CD4-positive, alpha-beta T cell treated with Interleukin-6 at 100 ng/mL for 8 hours (primary cell): ENCODE measurements around the gene CD68.

Experiments used
- DNase-seq: peaks from one replicate; pipeline ENCODE4 v3.0.0-alpha.2; 2020; ENCODE audit warnings: mixed read lengths, low spot score

The CD68 gene, protein sequence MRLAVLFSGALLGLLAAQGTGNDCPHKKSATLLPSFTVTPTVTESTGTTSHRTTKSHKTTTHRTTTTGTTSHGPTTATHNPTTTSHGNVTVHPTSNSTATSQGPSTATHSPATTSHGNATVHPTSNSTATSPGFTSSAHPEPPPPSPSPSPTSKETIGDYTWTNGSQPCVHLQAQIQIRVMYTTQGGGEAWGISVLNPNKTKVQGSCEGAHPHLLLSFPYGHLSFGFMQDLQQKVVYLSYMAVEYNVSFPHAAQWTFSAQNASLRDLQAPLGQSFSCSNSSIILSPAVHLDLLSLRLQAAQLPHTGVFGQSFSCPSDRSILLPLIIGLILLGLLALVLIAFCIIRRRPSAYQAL

GRCh38 chr17:7579001-7579833 lies at the start of gene CD68:
Gene CD68, plus strand, starts transcription at chr17:7579638. Its CDS starts 40 bp downstream, at chr17:7579678.
- DNase-seq, result peak; percentile 44

DNA sequence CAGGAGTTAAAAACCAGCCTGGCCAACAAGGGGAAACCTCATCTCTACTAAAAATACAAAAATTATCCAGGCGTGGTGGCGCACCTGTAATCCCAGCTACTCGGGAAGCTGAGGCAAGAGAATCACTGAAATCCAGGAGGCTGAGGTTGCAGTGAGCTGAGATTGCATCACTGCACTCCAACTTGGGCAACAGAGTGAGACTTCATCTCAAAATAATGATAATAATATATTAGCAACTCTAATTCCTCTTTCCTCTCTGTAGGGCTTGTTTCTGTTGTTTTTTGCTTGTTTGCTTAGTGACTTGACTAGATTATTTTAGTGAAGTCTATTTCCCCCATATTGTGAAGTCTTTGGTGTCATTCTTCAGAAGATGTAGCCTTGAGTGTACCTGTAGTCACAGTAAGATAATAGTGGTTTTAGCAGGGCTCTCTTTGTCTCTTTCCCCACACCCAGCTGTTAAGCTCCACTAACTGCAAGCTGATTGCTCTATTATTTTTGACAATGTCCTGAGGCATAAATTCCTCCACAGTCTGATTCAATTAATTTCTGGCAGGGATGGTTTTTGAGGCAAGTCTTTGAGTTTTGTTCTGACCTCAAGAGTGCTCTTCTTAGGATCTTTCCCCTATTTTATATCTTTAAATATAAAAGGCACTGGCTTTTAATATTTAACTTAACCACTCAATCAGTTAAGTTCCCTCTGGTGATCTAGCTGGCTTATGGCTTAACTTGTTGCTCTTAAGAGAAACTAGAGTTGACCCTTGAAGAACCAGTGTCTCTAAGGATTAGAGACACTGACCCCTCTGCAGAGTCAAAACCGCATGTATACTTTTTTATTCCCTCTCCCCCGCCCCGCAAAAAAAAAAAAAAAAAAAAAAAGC lies 49.2 kb upstream of the CD68 start:
- no peak for DNase-seq

DNA sequence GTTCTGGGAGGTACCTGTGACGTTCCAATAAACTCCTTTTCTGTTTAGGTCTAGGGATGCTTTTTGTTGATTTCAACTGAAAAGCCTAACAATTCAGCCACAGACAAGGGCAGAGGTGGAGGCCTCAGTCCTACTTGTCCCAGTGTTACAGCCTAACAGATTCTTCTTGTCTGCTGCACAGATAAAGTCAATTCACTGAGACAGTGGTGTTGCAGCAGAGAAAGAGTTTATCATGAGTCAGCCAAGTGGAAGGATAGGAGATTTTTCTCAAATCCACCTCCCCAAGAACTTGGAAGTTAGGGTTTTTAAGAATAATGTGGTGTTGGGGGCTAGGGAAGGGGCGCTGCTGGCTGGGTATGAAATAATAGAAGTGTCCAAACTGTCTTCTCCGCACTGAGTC lies 41.4 kb upstream of the CD68 start:
- DNase-seq, result no peak

DNA sequence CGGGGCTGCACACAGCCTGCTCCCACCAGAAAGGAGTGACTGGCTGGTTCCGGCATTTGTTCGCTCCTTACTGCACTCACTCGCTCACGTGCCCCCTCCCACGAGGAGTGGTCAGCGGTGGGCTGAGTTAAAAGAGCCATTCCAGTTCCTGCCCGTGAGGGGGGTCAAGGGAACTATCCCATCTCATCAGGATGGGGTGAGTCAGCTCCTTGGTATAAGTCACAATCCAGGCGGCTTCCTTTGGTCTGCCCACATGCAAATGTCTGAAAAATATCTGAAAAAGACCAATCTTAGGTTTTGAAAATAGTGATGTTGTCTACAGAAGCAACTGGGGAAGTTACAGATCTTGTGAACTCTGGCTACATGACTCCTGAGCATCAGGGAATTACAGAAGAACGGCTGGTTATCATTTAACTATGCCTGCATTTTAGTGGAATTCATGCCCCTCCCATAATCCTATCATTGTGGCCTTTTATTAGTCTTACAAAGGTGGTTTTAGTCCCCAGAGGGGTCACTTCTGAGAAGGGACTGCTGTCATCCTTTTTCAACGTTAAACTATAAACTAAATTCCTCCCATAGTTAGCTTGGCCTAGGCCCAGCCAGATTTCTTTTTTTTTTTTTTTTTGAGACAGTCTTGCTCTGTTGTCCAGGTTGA lies 40.4 kb upstream of the CD68 start:
- DNase-seq, result no peak

DNA sequence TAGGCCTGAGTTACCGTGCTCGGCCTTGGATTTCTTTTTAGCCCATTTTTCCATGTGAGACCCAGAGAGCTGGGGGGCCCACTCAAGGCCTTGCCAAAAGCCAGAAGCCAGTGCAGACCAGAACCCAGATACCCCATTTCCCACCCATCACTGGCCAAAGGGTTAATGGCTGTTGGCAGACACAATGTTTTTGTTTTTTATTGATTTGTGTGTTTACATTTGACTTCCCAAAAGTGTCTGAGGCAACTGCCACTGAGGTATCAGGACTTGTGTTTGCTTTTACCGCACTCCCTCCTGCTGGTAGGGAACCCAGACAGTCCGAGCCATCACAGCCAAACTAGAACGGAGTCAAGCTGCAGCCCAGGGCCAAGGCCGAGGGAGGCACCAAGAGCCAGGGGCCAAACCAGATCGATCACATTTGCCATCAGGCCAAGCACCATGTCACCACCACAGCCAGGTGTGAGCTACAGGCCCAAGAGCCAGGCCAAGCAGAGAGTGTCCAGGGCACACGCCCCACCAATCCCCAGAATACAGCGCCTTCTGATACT lies 38.3 kb upstream of the CD68 start:
- no peak for DNase-seq

GRCh38 chr17:7544911-7545310 lies 34.5 kb upstream of the CD68 start:
- DNase-seq, result no peak

GRCh38 chr17:7548585-7549400 lies 30.6 kb upstream of the CD68 start, which contains the start of gene TNFSF12:
Gene TNFSF12, plus strand, starts transcription at chr17:7549058. Its CDS starts 96 bp downstream, at chr17:7549154.
- peak; percentile 62 for DNase-seq

- DNase-seq, result peak; percentile 42
Observed at GRCh38 chr17:7549401-7550055, 29.9 kb upstream of the CD68 start.

DNA sequence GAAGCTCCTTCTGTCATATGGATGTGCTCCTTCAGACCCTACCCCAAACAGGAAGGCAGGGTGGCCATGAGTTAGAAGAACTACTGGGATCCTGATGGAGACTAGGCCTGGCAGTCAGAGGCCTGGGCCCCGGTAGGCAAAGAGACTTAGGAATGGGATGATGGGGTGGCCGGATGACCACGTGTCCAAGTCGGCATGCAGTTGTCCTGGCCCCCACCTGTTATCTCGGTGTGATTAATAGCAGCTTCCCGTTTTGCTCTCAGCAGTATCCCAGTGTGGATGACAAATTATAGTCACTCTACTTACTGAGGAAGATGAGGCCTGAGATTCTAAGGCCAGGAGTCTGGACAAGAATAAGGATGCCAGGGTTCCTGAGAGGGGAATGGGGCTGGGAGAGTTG lies 29.1 kb upstream of the CD68 start:
- no peak for DNase-seq

- no peak for DNase-seq
Observed at GRCh38 chr17:7551396-7551795, 28.0 kb upstream of the CD68 start.

- peak; percentile 65 for DNase-seq
Observed at GRCh38 chr17:7552621-7553051, 26.8 kb upstream of the CD68 start.

DNA sequence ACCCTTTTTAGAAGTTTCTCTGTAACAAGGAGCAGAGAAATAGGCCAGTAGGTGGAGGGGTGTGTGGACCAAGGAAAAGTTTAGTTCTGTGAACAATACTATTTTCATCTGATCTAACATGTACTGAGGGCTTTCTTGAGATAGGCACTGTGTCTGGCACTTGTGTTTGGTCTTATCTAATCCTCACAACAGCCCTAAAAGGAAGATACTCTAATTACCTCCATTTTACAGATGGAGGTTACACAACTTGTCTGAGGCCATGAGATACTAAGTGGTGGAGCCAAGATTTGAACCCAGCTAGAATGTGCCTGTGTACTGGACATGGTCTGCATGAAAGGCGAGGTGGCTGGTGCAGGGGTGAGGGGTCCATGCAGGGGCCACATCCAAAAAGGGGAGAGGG lies 26.1 kb upstream of the CD68 start:
- no peak for DNase-seq

GRCh38 chr17:7555320-7555948 lies 24.0 kb upstream of the CD68 start:
- DNase-seq, result no peak

DNA sequence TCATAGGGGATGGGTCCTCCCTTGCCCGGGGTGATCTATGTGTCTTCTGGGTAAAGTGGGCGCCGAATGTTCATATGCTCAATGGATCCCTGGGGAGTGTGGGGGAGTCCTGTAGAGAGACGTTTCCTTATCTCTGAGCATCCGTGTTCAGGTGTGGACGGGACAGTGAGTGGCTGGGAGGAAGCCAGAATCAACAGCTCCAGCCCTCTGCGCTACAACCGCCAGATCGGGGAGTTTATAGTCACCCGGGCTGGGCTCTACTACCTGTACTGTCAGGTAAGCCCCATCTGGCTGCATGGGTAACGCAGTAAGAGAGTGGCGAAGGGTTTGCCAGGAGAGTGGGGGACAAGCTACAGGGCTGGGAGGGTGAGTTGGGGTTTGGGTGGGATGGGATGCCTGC lies 22.8 kb upstream of the CD68 start:
- DNase-seq, result no peak

GRCh38 chr17:7557147-7557764 lies 22.2 kb upstream of the CD68 start:
- DNase-seq, result no peak

DNA sequence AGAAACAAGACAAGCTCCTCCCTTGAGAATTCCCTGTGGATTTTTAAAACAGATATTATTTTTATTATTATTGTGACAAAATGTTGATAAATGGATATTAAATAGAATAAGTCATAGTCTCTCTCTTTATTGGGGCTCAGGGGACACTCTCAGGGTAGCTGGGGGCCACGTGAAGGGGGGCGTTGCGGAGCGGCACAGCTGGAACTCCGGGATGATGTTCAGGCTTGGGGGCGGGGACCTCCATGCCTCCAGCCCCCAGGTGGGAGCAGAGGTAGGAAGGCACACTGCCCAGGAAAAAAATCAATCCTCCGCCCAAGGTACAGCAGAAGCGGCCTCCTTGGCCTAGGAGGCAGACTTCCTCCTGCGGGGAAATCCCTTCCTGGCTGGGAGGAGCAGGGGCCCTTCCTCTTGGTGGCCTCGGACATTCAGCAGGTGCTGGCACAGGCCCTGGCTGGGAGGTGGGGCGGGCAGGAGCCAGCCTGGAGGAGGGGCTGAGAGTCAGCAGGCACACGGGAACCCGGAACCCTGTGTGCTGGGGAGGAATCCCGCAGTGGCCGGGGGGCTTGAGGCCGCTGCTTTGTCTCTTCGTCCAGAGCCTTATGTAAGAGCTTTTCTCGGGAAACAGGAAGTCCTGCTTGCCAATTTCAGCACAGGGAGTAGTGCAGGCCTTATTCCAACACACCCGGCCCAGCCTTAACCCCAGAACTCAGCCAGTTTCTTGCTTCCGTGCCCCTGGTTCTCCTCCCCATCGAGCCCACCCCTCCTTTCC lies 21.5 kb upstream of the CD68 start:
- no peak for DNase-seq

DNA sequence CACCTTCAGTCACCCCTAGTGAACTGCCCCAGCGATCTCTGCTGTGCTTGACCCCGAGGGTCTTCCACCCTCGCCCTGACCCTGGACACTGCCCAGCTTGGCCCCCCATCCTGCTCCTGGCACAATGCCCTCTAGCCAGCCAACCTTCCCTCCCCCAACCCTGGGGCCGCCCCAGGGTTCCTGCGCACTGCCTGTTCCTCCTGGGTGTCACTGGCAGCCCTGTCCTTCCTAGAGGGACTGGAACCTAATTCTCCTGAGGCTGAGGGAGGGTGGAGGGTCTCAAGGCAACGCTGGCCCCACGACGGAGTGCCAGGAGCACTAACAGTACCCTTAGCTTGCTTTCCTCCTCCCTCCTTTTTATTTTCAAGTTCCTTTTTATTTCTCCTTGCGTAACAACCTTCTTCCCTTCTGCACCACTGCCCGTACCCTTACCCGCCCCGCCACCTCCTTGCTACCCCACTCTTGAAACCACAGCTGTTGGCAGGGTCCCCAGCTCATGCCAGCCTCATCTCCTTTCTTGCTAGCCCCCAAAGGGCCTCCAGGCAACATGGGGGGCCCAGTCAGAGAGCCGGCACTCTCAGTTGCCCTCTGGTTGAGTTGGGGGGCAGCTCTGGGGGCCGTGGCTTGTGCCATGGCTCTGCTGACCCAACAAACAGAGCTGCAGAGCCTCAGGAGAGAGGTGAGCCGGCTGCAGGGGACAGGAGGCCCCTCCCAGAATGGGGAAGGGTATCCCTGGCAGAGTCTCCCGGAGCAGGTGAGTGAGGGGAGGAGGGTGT lies 20.7 kb upstream of the CD68 start, which contains the start of gene TNFSF13:
Gene TNFSF13, plus strand, starts transcription at position 207 of the 776 bp plus-strand sequence. Its CDS starts 290 bp downstream, at position 497.
- DNase-seq, result no peak
